Stimulated activated CD8-positive, alpha-beta memory T cell treated with anti-CD3 and anti-CD28 coated beads, Interleukin-2, amount 100 ng/mL, for 48 hours (primary cell): ENCODE measurements around the gene KCNJ1.
A peak's percentile ranks its signal among the peaks of the same experiment; 100 is the strongest.

Experiments used
- DNase-seq, 2 donors: peaks; one replicate each; pipeline ENCODE4 v3.0.0-alpha.2; 2020; ENCODE audit warnings: low read depth in 2 of 2

Gene KCNJ1

DNA sequence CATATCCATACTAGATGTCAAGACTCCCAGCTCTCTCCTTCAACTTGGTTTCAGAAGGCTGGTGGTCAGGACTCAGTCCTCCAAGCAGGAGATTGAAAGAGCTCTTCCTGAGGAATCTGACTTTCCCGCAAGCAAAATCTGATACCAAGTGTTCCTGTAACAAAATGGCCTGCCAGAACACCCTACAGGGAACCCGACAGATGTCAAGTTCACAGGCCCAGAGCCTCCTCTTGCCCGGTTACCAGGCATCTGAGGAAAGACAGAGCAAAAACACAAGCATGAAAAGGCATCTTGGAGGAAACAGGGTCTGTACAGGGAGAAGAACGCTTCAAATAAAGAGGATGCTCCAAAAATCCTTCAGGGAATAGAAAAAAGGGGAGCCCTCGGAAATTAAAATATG, 15.4 kb upstream of the KCNJ1 start:
- no peak for DNase-seq

DNA sequence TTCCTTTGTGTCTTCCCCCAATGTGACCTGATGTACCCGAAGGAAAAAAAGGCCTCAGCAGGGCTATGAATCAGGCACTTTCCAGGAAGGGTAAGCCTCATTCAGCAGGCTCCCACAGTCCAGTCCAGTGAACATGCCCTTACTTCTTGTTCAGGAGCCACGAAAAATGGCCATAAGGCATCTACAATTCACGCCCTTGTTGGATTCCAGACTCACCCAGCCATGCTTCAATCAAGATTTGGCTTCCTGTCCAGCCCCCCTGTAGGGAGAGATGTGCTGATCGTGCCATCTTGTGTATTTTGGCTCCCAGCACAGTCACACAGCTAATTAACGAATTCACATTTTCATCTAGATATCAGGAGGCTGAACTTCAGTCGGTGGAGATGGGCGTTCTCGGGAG, 14.1 kb upstream of the KCNJ1 start:
- DNase-seq = no peak

DNA sequence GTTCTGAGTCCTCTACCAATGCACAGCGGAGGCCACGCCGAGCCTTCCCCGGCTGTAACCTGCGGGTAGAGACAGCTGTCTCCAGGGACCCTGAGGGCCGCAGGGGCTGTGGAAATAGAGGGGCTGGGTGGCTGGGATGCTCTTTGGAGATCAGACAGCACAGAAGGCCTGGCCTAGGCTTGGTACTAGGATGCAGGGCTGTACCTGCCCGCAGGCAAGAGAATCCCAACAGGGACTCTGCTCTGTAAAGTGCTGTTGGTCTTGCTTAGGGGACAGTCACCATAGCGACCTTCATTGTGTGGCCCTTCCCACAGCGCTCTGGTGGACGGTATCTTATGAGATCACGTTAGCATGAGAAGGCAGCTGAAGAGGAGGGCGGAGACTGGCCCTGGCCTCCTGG, 12.7 kb upstream of the KCNJ1 start:
- no peak for DNase-seq

DNA sequence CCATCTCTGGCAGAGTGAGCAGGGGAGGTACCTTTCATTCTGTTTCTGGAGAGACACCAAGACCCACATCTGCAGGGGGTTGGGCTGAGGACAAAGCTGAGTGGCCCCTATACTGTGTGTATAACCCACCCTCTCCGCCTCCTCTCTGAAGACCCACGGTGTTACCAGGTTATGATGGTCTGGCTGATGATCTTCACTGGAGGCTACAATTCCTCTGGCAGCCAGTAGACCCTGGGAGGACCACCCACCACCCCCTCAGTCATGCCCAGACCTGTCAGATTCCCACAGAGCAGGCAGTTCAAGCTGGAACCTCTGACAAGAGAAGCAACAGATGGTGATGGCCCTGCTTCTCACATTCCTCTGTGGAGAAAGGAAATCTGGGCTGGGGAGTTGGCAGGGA, 11.4 kb upstream of the KCNJ1 start:
- DNase-seq = no peak

DNA sequence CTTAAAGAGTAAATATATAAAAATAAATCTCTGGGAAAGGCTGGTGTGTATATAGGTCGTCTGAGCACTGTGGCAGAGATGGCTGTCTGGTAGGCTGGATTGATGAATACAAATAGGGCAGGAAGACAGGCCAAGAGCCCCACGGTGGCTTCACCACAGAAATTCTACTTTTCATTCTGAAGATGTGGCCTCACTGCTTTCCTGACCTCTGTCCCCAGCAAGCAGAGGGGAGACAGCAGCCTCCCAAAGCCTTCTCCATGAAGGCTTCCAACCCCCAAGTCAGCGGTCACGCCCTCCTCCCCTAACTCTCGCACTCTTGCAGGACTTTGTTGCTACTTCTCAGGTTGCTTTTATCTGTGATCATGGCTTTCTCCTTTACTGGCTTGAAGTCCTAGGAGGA, 10.6 kb upstream of the KCNJ1 start:
- DNase-seq = no peak

DNA sequence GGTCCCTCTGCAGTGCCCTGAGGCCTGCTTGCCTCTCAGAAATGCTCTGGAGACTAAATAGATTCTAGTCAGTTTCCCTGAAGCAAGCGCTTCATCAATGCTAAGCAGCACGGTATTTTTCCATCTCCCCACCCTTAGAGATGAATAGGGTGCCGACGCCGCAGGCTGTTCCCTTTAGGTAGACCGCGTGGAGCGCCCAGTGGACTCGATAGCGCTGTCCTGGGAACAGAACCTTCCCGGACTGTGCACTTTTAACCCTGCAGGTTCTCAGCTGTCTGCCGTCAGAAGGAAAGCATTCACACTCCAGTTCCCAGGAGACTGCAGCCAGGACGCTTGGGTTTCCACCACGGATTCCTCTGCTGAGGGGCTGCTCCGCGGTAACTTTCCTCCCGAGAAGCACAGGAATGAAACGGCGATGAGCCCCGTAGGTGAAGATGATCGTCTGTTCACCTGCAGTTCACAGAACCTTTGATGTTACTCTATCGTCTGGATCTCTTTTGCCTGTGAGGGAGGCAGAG, 9.1 kb upstream of the KCNJ1 start:
- DNase-seq = no peak

DNA sequence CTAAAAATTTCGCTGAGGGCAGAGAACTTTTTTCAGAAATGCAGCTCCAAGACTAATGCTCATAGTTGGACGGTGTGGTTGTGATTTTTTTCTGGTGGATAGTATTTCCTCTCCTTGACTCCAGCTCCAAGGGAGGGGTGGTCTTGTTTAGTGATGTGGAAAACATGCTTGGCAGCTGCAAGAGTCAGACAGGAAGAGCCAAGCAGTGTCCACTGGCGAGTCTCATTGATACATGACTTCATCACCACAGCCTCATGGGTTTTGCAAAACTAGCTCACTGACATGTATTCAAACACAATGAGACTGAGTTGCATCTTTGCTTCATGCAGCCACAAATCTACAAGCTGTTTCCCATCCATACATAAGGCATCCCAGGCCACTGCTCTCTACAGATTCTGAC, 7.3 kb upstream of the KCNJ1 start:
- DNase-seq = no peak

DNA sequence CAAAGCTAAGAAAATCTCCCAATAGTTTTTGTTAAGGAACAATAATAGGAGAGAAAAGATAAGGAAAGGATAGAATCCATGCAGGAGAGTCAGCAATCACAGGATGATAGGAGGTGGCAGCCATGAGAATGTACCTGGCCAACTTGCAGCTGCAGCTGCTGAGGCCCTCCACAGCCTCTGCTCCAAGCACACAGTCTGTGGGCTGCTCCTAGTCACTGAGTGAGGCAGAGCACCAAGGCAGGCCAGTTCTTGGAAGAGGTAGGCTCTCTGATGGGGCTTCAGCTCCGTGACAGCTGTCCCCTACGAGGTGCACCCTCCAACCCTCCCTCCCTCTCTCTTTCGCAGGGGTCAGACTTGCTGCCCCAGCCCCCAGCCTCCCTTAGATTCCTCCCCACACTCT, 5.5 kb upstream of the KCNJ1 start:
- no peak for DNase-seq

DNA sequence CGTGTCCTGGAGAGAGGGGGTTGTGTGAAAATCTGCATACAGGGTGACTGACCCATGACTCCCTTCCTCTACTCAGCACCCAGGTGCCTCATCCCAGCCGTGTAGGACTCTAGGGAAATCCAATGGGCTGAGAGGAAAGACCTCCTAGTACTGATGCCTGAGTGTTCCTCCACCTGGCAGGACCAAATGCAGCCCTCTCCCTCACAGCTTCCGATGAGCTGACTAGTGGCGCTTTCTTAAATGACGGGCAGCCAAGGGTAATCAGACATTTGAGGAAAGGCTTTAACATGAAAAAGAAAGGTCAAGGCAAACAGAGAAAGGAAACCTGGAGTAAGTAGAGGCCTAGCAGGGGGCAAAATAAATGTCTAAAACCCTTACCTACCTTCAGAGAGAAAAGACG, 5.0 kb upstream of the KCNJ1 start:
- no peak for DNase-seq

DNA sequence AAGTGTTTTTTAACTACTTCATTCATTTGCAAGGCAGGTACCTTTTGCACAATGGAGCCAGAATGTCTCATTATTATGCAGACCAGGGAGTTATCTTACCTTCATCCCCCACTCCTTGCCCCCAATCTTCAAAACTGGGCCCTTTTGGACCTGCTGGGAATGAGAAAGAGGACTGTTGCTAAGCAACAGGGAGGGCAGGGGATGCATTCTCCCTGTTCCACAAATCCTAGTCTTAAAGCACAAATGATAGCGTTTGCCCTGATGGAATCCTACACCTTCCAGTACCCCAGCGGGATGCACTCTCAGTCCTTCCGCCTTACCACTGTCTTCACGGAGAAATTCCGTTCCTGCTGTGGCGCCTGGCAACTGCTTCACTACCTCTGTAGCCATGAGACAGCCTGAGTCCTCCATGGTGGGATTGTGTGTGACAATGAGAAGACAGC, 4.1 kb upstream of the KCNJ1 start:
- no peak for DNase-seq

DNA sequence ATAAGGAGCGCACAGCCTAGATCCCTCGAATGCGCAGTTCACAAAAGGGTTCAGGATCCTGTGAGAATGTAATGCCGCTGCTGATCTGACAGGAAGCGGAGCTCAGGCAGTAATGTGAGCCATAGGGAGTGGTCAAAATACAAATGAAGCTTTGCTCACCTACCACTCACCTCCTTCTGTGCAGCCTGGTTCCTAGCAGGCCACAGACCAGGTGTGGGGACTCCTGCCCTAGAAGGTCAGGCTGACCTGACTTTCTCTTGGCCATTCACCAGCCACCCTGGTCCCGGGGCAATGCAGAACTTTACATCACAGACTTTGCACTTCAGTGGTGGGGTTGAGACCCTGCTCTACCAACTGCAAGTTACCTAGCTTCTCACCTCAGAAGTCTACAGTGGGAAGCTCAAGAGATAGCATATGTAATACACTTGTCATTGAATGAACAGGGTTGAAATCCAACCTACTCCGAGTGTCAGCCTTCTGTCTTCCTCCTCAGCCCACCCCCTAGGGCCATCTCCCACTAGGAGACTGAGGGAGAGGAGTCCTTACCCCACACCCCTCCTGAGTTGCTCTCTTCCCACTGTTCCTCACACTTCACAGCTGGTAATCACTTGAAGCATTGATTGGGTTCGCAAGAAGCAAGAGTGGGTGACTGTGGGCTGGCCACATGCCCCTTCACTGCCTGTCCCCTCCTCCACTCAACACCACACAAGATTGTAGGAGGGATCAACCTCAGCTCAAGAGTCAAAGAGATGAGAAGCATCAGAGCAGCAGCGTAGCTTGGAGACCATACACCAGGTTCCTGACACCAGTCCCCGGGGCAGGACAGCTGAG, 2.0 kb upstream of the KCNJ1 start:
- no peak for DNase-seq

DNA sequence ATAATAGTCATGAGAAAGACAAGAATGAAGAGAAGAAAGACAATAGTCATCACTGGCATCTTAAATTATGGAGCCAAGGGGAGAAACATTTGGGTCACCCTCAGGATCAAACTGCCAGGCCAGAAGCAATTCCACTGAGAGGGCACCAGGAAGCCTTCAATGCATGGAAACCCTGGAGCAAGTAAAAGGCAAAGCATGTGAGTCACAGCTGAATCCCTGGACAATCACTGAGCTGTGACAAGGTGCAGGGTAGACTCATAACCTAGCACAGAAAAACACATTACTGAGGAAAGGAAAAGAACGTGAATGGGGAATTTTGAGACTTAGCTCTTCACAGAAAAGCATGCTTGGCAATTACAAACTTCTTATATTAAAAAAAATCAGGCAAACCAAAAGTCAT, 1.6 kb downstream of the KCNJ1 start:
- DNase-seq = no peak

DNA sequence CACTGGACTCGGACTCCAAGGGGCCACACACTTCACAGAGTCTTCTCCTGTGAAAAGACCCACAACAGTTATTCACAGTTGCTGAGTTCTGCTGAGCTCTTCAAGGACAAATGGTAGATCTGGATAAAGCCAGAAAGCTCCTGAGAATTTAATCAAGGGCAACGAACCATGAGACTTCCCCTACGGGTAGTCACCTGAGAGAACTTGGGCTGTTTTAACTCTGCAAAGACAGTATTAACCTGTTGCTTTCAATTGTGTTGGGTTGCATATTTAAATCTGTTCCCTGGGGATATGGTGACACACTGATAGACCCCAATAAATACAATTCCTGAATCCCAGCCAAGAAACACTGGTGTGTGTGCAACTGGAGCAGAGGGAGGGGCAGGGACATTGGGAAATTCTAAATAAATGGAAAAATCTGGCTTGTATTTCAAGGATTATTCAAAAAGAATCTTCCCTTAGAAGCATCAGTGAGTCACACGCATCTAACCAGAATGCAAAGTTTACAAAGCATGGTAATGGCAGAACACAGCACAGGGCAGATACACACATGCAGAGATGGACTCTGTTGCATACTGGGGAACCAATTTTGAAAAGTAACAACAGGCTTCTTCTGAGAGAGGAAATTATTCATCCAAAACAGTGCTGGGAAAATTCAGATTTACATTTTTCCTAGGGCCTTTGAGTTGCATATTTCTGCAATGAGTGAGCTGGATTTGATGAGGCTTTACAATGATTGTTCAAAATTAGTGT, 4.0 kb downstream of the KCNJ1 start:
- DNase-seq = no peak

DNA sequence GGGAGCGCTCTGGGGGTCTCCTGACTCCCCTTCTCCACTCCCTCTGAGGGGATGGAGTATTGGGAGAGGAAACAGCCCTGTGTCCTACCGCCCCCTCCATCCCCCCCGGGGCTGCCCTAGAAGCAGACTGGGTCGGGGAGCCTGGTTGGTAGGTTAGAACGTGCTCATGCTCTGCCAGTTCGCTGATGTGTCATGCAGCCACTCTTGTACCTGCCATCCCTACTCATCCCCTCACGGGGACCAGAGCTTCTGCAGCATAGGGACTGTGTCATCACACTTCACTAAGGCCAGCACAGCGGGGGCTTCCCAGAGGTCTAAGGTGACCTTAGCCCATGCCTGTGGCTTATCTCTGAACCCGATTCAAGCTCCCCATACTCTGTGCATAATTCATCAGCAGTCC, 4.7 kb downstream of the KCNJ1 start:
- no peak for DNase-seq

DNA sequence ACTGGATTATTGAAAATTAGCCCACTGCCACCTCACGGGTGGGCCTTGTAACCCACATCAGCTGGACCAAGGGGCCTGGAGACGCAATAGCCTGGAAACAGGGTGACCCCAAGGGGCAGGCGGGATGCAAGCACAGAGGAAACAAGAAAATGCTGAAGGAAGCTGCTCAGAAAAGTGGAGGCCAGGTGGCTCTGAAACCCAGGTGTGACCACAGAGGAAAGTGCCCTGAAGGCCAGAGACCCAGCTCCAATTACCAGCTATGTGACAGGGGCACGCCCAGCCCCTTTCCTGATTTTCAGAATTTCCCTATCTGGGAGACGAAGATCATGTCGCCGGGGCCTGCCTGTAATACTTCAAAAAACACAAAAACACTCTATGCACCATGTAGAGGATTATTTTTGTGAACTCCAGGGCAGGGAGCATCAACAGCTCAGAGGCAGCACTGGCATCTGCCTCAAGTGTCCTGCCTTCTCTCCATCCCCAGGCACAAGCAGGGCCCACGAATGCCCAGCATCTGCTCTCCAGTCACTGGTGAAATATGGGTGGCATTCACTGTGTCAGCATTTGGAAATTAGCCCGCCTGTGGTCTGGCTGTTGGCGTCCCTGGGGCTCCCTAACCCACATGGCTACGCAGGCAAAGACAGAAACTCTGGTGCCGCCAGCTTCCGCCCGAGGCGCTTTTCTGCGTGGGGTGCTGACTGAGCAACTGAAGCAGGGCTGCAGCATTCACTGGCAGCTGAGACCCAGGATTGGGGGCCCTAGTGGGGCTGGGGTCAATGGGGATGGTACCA, 6.3 kb downstream of the KCNJ1 start:
- no peak for DNase-seq

DNA sequence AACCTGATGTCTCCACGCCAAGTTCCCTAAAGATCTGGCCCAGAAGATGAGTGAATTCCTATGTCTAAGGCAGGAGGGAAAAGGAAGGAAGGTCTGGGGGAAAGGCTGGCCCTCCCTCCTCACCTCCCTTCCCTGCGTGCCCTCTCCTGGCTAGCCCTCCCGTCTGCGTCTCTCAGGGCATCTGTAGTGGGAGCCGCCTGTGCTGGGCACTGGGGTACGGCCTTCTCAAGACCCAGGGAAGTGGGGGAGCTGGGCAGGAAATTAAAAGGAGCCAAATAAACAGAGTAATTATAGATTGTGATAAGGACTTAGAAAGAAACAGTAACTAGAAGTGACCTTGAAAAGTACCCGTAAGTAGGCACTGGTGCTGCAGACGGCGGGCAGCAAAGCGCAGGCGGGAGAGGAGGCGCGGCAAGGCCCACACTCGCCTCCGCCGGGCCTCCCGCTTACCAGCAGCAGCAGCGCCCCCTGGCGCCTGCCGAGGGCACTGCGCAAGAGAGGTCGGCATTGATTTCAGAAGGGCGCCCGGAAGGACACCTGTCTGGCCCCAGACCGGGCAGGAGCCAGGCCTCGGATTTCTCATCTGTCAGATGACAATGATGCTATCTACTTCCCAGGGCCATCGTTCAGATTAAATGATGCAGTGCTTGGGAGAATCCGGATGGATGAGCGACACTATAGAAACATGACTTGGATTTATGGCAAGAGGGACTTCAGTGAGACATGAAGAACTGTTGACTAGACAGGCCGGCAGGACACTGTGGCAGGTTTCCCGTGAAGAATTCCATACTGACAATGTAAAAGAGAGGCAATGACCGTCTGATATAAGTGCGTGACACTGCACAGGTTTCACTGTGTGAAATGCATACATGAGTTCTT, 7.3 kb downstream of the KCNJ1 start:
- peak; percentile 68 to 70 for DNase-seq

DNA sequence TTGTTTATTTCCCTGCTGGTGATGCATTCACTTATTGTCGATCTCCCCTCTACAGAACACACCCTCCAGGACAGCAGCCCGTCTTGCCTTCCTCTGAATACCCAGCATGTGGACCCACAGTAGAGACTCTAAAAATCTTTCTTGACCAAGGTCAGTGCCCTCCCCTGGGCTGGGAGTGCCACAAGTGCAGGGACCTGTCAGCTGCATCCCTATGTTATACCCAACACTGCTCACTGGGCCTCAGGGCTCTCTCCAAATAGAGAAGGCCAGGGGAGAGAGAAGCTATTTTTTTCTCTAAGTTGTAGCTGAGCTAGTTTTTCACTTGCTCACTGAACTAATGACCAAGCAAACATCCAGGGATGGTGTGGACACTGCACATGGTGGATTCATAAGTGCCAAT, 9.8 kb downstream of the KCNJ1 start:
- DNase-seq = no peak

DNA sequence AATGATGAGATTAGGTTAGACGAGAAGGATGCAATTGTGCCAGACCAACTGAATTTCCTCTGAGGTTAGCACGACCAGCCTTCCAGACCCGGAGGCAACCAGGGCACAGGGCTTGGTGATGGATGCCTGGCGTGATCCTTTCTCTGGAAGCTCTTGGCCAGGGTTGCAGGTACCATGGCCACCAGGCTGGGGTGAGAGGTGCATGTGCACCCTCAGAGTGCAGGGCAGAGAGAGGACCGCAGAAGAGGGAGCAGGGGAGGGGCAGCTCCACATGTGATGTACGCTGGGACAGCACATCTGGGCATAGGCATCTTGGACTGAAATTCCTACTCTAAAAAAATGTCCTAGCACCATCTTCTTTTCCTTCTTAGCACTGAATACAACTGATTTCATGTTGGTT, 10.9 kb downstream of the KCNJ1 start:
- DNase-seq = no peak

DNA sequence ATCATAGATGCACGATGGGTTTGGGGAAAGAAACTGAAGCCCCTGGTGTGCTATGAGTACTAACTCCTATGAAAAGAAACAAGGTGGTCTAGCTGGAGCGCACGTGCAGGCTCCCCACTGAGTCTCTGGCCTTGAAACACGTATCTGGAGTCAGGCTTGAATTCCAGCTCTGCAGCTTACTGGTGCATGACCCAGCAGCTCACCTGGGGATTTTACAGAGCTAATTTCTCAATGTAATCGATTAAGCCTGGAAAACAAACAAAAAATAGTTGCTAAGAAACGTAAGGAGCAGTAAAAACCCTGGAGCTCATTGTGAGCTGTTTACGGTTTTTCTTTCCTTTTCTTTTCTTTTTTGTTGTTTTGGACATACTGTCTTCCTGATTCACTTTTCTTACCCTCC, 12.3 kb downstream of the KCNJ1 start:
- DNase-seq = no peak

DNA sequence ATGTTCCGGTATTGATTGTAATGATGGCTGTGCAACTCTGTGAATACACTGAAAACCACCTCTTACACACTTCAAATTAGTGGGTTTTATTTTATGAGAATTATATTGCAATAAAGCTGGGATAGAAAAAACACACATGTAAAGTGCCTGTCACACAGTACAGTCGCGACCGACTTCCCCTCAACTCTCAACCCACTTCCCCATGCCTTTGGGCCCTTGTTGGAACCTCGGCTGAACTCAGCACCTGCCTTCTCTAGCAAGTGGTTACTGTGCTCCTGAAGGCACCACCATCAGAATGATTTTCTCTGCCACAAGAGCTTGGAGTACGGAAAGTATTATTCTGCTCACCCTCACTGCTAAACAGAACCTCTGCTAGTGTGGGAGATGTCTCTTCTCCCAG, 13.5 kb downstream of the KCNJ1 start:
- no peak for DNase-seq

DNA sequence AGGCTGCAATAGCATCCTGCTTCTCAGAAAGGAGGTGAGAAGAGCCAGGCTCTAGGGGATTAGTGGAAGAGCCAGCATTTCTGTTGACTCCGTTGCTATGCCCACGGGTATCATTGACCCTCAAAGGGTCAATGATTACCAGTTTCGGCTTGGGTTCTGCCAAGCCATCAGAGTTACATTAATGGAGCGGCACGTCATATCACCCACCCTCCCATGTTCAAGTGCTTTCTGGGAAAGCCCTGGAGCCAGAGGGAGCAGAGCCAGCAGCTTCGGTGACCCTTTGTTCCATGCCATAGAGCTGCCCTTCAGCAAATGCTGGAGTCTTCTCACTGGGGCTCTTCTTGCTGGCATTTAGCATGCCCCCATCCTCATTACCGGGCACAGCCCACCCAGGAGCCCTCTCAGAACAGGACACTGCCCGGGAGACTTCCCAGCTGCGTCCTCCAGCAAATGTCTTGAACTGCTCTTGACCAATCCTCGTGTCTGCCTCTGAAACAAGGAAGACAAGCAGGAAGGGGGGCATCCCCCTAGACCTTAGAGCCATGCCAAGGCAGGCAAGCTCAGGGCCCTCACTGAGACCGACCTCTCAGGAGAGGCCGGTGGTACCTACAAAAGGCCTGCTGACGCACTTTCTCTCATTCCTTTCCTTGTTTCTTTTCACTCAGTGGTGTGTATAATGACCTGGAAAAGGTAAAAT, 14.6 kb downstream of the KCNJ1 start:
- no peak for DNase-seq
